Measurements from ENCODE around the gene VEZF1.

VEZF1 gene

GRCh38 chr17:57949649-57950048, 38.4 kb downstream of the VEZF1 start:
- no peak for DNase-seq (ENCODE audit: low spot score)

DNA sequence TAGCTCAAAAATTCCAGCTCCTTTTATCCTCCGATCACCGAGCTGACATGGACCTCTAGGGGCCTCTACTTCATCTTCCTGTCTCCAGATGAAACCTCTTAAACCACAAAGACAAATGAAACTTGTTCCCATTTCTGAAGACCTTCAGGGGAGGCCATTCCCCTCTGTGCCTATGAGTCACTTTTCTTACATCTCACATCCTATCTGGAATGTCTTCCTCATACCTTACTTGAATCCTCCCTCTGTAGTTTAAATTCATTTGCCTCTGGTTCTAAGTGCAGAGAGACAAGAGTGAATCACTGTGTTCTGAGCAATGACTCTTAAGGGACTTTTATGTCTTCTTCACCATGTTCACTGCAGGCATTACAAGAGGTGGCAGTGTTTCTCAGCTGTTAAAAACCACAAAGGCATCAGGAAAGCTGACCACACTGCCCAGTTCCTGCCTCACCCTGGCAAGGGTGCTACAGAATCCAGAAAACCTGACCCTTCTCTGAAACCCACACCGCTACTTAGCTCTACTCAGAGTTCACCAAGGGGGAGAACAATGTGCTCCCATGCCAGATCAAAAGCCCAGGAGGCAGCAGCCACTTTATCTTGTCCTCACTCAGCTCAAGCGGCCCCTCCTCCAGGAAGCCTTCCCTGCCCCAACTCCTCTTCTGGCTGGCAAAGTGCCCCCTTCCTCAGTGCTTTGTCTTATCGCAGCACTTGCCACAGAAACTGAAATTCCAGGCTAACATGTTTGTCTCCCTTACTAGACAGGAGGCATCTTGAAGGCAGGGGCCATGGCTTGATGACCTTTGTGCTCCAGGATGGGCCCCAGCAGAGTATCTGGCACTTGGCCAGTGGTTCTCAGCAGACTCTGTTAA, 39.3 kb downstream of the VEZF1 start:
- peak; percentile 86 for DNase-seq (ENCODE audit: low spot score)

- no peak for DNase-seq (ENCODE audit: low spot score)
These were observed 39.9 kb downstream of the VEZF1 start for GRCh38 chr17:57948169-57948554.

GRCh38 chr17:57947369-57947768, 40.7 kb downstream of the VEZF1 start:
- DNase-seq (ENCODE audit: low spot score): no peak

DNA sequence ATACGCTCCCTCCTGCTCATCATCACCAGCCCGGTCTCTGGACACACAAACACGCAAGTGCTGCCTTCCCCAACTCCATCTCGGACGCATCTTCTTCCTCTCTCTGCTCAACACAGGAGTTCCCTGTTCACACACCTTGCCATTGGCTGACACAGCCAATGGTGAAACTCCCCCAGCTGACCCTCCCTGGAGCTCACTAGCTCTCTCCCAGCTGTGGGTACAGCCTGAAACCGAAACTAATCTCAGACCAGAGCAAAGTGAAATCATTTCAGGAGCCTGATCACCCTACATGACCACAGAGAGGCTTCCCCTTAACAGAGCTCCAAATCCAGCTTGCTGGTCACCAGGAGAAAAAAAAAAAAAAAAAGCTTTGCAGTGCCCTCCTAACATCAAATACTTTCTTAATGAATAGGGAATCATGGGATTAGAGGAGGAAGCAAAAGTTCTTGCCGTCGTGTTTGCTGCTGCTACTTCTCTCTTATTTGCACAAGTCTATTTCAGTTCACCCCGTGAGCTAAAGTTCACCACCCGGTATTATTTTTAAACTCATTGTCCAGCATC, 41.2 kb downstream of the VEZF1 start:
- peak; percentile 83 for DNase-seq (ENCODE audit: low spot score)

DNA sequence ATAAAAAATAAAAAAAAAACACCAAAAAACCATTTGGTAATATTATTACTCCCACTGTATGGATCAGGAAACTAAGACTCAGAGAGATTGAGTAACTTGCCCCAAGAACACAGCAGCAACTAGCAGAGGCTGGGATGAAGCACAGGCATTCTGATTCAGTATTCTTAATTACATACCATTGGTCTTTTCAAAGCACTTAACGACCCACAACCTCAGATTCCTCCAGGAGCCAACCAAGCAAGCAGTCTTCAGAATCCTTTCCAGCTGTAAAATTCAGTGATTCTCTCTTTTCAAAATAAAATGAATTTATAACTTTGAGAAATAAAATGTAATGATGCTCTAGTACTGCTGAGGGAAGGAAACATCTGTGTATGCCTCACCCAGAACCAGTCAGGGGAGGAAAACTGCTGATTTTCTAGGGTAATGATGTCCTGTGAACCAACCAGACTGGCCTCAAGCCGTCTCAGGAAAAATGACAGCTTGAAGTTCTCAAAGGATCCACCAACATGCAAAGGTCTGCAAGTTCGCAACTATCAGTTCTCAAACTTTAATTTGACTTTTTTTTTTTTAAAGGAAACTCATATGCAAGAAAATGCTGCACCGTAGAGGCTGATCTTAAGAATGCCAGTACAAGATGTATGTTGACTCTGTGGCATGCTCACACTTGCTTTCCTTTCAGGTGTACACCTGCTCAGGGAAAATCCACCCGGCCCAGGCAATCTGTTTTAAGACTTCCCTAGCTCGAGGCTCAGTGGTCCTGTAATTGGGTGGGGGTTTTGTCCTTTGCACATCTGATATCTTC, 41.9 kb downstream of the VEZF1 start:
- DNase-seq (ENCODE audit: low spot score): peak; percentile 54

DNA sequence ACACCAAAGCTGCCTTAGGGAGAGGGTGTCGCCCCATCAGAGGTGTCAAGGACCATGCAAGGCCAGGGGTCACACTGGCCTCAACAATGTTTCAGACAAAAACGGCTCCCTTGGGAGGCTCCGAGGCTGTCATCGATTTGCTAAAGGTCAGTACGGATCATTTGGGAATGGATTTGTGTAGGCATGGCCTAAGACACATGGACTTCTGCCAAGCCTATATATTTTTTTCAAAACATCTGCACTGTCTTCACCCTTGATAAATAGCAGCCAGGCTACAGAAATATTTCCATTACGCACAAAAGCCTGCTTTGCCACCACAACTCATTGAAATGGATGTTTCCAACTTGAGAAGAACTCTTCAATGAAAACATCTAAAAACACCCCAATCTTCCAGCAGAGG, 43.1 kb downstream of the VEZF1 start:
- DNase-seq (ENCODE audit: low spot score): no peak

- no peak for DNase-seq (ENCODE audit: low spot score)
These were observed 44.4 kb downstream of the VEZF1 start for GRCh38 chr17:57943645-57944044.

DNA sequence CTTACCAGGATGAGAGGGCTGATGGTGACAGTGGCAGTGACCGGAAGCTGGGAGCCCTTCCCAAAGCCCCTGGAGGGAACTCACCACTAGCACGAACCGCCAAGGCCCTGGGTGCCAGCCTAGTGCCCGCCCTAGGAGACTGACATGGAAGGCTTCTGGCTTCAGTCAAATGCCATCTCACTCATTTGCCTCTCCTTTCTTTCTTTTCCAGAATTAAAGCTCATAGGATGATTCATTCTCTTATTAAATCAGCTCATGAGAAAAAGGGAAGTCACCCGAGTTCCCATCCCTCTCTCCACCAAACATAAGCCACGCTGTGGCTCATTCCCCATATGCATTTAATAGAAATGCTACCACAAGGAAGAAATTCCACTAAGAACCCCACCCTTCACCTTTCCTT, 44.9 kb downstream of the VEZF1 start:
- no peak for DNase-seq (ENCODE audit: low spot score)

DNA sequence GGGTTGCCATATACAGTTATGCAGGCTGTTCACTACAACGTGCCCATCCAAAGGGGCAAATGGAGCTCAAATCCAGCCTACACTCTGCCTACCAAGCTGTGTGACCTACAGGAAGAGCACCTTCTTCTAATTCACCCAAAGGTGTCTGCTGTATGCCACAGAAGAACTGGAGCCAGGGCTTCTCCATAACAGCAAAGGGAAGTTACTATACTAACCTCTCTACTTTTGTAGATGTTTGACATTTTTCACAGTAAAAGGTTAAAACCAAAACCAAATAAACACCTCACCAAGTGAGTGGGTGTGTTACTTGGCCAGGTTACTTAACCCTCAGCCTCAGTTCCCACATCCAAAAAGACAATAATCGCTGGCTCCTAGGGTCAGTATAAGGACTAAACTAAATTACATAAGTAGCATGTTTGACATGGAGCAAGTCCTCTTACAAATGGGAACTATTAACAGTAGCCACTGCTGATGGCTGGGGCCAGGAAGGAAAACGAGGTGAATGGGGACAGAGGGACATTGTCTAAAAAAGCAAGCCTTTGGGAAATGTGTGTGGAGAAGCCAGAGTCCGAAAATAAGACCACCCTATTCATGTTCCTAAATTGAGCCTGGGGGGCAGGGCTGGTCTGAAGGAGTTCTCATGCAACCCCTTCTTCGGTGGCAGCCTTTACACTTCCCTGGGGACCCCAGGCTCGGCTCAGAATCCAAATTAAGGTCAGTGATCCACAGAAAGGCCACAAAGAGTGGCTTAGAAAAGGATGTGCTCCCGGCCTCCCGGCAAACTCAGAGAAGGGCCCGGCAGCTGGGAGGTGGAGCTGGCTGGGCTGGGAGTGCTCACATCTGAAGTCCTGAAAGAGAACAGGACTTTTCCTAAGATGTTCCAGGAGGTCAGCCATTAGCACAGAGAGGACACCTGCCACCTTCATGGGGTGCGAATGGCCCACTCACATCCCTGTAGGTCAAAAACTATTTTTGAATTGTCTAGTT, 46.4 kb downstream of the VEZF1 start:
- DNase-seq (ENCODE audit: low spot score): no peak

DNA sequence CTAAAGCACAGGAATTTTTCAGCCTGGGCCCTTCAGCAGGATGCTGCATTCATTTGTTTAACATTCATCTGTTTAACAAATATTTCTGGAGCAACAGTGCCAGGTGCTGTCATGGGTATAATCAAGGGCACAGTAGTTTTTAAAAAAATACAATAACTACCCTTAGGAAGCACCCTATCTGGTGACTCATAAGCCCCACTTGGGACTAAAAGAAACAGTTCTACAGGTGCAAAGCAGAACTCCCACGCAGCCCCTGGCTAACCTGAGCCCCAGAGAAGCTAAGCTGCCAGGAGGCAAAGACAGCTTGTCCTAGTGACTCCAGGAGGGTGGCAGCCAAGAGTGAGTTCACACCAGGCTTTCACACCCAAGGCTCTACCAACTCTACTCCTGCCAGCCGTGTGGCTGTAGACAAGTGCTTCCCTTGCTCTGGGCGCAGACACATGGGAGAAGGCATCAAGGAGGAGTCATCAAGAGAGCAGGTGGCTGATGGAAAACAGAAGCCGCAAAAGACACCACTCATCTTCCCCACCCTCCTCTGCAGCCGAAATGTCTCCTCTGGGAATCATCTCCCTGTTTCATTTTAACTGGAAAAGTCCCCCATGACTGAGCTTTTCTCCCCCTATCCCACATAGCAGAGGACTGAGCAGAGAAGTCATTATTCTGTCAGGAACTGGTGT, 47.3 kb downstream of the VEZF1 start:
- no peak for DNase-seq (ENCODE audit: low spot score)

DNA sequence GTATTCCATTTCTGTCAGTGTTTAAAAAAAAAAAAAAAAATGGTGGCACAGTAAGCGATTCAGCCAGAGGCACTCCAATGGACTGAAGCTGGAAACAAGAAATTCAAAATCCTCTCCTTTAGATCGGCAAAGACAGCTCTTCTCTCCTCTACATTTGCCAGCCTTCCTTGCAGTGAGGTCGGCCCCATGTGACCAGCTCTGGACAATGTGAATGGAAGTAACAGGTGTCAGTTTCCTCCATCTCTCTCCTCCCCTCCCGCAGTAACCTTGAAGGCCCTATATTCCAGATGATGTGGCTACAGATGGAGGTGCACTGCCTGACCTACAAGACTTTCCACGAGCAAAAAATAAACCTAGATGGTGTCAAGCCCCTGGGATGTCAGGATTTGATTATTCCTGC, 47.8 kb downstream of the VEZF1 start:
- DNase-seq (ENCODE audit: low spot score): no peak

DNA sequence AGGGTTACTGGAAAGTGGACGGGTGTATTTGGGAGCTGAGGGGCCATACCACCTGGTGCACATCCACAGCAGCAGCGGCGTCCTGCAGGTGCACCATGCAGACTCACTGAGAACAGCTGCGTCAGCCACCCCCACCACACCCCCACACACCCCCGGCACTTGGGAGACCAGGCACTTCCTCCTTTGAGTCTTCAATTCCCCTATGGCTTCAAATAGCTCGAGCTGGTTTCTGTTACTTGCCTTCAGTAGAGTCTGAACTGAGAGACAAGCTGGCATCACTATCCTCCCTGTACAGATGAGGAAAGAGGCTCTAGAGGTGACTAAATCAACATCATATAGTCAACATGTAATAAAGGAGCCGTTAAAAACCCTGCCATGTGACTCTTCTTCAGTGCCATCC, 48.3 kb downstream of the VEZF1 start:
- no peak for DNase-seq (ENCODE audit: low spot score)

- DNase-seq (ENCODE audit: low spot score): no peak
These were observed 50.0 kb downstream of the VEZF1 start for GRCh38 chr17:57938061-57938502.

DNA sequence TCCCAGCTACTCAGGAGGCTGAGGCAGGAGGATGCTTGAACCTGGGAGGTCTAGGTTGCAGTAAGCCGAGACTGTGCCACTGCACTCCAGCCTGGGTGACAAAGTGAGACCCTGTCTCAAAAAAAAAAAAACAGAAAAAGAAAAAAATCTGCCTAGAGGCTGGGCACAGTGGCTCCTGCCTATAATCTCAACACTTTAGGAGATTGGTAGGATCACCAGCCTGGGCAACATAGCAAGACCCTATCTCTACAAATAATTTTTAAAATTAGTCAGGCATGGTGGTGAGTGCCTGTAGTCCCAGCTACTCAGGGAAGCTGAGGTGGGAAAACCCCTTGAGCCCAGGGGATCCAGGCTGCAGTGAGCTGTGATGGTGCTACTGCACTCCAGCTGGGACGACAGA, 50.6 kb downstream of the VEZF1 start:
- no peak for DNase-seq (ENCODE audit: low spot score)

- DNase-seq (ENCODE audit: low spot score): peak; percentile 69
These were observed 51.9 kb downstream of the VEZF1 start for GRCh38 chr17:57935833-57936807.

- DNase-seq (ENCODE audit: low spot score): no peak
These were observed 56.4 kb downstream of the VEZF1 start for GRCh38 chr17:57931488-57932137.

- no peak for DNase-seq (ENCODE audit: low spot score)
These were observed 57.8 kb downstream of the VEZF1 start for GRCh38 chr17:57930239-57930638.

- no peak for DNase-seq (ENCODE audit: low spot score)
These were observed 58.7 kb downstream of the VEZF1 start for GRCh38 chr17:57929386-57929785.

Measured in AG08396 (cell line).